ENCODE data around the gene ADGRD1. TPM values are rescaled to one million over a fixed set of nuclear protein-coding genes. Genes with fewer than 3 reads are reported as not detected.
A peak's percentile ranks its signal among the peaks of the same experiment; 100 is the strongest.
"Not testable (repeated sequence)": the region's sequence is repeated elsewhere in the genome, so short reads cannot be mapped to it uniquely, and the experiment has no call there.

ADGRD1 gene
- total RNA-seq, 4 donors from 2014 or later, result 28.2 to 52.4 (median 41.8) TPM

DNA sequence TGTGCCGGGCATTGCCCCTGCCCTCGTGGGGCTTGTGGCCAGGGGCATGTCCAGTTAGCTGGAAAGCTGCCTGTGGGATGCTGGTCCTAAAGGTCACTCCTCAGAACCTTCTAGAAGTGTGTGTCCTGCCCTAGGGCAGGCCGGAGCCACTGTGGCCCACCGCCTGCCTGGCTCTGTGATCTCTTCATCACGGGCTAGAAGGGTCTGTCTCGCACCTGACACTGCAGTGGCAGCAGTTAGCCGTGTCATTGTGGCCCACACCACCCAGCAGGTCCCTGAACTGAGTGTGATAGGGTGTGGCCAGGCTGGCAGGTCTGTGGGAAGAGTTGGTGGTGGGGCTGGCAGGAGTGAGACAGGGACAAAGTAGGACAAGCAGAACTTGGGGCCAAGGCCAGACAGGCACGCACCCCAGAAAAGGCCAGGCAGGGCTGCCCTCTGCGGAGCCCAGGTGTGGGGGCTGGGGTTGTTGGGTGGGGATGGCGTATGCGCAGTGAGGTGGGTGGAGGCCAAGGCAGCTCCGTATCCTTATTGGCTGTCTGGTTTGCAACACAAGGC lies 41.2 kb downstream of the ADGRD1 start:
- 87% methylated on average over 8 of the region's 12 CpGs for WGBS
- Histone ChIP-seq H3K27me3 (no peaks in the 10 kb centered on the region), H3K9me3 (no peaks in the 10 kb centered on the region), H3K27ac (replicated peaks in 1 of 4) (no peak overlapping the region), H3K36me3 (peaks cover 0 to 50% (median 35%) of the 10 kb centered on the region in 4 donors), H3K4me3 (no peak overlapping the region), H3K4me1 (peaks cover 0 to 2% (median 0%) of the 10 kb centered on the region in 4 donors)
- intact Hi-C loops (cut with DNase I), result no loop called here
- no peak for DNase-seq (ENCODE audit: extremely low spot score)
- TF ChIP-seq POLR2A (IDR thresholded peaks at IDR 0.05; ENCODE audit: low read depth), result no peak
- no peak for TF ChIP-seq POLR2AphosphoS5 (IDR thresholded peaks at IDR 0.05)
- no peak for TF ChIP-seq EP300 (IDR thresholded peaks at IDR 0.05)
- TF ChIP-seq, protein P1, sequence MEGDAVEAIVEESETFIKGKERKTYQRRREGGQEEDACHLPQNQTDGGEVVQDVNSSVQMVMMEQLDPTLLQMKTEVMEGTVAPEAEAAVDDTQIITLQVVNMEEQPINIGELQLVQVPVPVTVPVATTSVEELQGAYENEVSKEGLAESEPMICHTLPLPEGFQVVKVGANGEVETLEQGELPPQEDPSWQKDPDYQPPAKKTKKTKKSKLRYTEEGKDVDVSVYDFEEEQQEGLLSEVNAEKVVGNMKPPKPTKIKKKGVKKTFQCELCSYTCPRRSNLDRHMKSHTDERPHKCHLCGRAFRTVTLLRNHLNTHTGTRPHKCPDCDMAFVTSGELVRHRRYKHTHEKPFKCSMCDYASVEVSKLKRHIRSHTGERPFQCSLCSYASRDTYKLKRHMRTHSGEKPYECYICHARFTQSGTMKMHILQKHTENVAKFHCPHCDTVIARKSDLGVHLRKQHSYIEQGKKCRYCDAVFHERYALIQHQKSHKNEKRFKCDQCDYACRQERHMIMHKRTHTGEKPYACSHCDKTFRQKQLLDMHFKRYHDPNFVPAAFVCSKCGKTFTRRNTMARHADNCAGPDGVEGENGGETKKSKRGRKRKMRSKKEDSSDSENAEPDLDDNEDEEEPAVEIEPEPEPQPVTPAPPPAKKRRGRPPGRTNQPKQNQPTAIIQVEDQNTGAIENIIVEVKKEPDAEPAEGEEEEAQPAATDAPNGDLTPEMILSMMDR (IDR thresholded peaks at IDR 0.05), result no peak

DNA sequence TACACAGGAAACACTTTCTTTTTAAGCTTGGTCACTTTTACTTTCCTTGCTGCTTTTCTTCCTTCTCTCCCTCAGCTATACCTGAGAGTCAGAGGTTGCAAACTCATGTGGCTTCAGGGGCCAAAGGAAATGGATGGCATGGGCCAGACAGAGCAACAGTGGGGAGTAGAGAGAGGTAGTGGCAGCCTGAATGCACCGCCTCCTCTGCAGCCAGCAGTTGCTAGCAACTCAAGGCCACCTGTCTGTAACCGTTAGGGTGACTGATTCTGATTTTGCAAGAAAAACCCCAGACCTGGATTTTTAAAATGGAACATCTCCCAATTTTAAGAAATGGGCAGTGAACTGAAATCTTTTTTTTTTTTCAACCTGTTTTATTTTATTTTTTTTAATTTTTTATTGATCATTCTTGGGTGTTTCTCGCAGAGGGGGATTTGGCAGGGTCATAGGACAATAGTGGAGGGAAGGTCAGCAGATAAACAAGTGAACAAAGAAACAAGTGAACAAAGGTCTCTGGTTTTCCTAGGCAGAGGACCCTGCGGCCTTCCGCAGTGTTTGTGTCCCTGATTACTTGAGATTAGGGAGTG lies 41.8 kb downstream of the ADGRD1 start:
- H3K4me3 ChIP-seq; H3K27ac ChIP-seq (replicated peaks in 1 of 4); DNase-seq (ENCODE audit: extremely low spot score); H3K27me3 ChIP-seq; H3K9me3 ChIP-seq; H3K4me1 ChIP-seq; intact Hi-C loops (cut with DNase I): not testable (repeated sequence)
- H3K36me3 ChIP-seq, result peaks cover 0 to 54% (median 36%) of the 10 kb centered on the region in 4 donors
- WGBS, result 96% methylated on average over 5 of the region's 5 CpGs

DNA sequence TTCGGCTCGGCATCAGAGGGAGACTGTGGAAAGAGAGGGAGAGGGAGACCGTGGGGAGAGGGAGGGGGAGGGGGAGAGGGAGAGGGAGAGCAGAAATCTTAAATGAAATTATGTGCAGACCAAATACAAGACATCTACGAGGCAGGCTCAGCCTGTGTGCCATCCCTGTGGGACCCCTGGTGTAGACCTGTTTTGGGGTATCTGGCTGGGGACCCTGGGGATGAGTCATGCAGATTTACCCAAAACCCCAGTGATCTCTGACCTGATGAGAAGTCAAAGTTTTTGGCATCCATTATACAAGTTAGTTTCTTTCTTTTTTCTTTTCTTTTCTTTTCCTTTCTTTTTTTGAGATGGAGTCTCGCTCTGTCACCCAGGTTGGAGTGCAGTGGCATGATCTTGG lies 44.4 kb downstream of the ADGRD1 start:
- intact Hi-C loops (cut with DNase I), result no loop called here
- DNase-seq (ENCODE audit: extremely low spot score), result no peak
- Histone ChIP-seq H3K36me3 (peaks cover 0 to 45% (median 27%) of the 10 kb centered on the region in 4 donors), H3K4me1 (peaks cover 0 to 16% (median 9%) of the 10 kb centered on the region in 4 donors), H3K4me3 (no peak overlapping the region), H3K9me3 (no peaks in the 10 kb centered on the region), H3K27me3 (no peaks in the 10 kb centered on the region), H3K27ac (replicated peaks in 1 of 4) (no peak overlapping the region)
- TF ChIP-seq POLR2AphosphoS5 (IDR thresholded peaks at IDR 0.05), result no peak
- WGBS, result 77% methylated on average over 5 of the region's 5 CpGs

DNA sequence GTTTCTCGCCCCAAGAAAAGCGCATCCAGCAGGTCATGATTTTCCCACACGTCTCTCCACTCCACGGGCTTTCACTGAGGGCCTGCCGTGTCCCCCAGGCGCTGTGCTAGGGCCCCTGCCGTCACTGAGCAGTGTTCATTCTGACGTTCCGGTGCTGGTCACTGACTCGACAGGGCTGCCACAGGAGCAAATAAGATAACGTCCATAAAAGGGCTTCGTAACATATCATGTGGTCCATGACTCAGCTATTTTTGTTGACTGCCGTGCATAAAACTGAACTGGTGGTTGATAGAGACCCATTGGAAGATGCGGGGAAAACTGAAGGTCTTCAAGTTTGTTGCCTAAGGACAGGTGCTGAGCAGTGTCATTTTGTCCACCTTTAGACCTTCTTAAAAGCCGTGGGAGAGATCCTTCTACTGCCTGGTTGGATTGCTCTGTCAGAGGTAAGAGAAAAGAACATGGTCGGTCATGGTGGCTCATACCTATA lies 46.3 kb downstream of the ADGRD1 start:
- no peak for TF ChIP-seq POLR2A (IDR thresholded peaks at IDR 0.05; ENCODE audit: low read depth)
- TF ChIP-seq, protein P1 (IDR thresholded peaks at IDR 0.05), result no peak
- TF ChIP-seq EP300 (IDR thresholded peaks at IDR 0.05), result no peak
- TF ChIP-seq POLR2AphosphoS5 (IDR thresholded peaks at IDR 0.05), result no peak

DNA sequence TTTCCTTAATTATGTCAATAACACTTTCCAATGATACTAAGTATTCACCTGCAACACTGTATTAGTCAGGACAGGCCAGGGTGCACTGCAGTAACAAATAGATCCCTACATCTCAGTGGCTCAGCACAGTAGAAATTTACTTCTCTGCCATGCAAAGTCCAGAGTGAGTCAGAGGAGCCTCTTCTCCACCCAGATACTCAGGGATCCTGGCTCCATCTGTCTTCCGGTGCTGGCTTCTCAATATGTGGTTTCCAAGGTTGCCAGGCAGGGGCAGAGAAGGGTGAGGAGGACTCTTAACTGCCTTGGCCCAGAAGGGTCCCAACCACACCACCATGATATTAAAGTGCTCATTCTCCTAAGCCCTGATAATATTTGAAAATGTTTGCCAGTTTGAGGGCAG lies 47.8 kb downstream of the ADGRD1 start:
- intact Hi-C loops (cut with DNase I), result loop anchor here (10.0 kb wide), 1 partner anchor 87 kb away; no protein-coding TSS in a partner anchor
- Histone ChIP-seq H3K27ac (replicated peaks in 1 of 4) (peak overlapping the region in 1 of 4 donors; percentile 56), H3K9me3 (no peaks in the 10 kb centered on the region), H3K27me3 (no peaks in the 10 kb centered on the region), H3K36me3 (peaks cover 0 to 54% (median 40%) of the 10 kb centered on the region in 4 donors), H3K4me3 (no peak overlapping the region), H3K4me1 (peaks cover 2 to 25% (median 14%) of the 10 kb centered on the region in 4 donors)
- DNase-seq (ENCODE audit: extremely low spot score), result no peak
- TF ChIP-seq EP300 (IDR thresholded peaks at IDR 0.05) (no peak), POLR2A (IDR thresholded peaks at IDR 0.05; ENCODE audit: low read depth) (no peak), POLR2AphosphoS5 (IDR thresholded peaks at IDR 0.05) (no peak)
- TF ChIP-seq, protein P1 (IDR thresholded peaks at IDR 0.05), result no peak
- WGBS, result 100% methylated on average over 1 of the region's 1 CpG

More for the DNA sequence above, 46.3 kb downstream of the ADGRD1 start:
- Histone ChIP-seq H3K9me3 (no peaks in the 10 kb centered on the region), H3K36me3 (peaks cover 0 to 44% (median 30%) of the 10 kb centered on the region in 4 donors), H3K27ac (replicated peaks in 1 of 4) (no peak overlapping the region), H3K4me1 (peaks cover 0 to 17% (median 9%) of the 10 kb centered on the region in 4 donors), H3K4me3 (no peak overlapping the region), H3K27me3 (no peaks in the 10 kb centered on the region)
- DNase-seq (ENCODE audit: extremely low spot score), result no peak
- intact Hi-C loops (cut with DNase I), result loop anchor here (10.0 kb wide), 1 partner anchor 85 kb away; no protein-coding TSS in a partner anchor
- WGBS, result 93% methylated on average over 15 of the region's 16 CpGs

Data from esophagus muscularis mucosa (tissue), 4 donors.